WTC11 (cell line): ENCODE results near the gene ETS1. TPM values are rescaled to one million over a fixed set of nuclear protein-coding genes. Genes with fewer than 3 reads are reported as not detected.

Source experiments
- ATAC-seq: fragments of 200-7000 bp; cut with Tn5 transposase; 2 replicates; pipeline ENCODE4 v1.10.0; 2021; ENCODE audit warnings: mild to moderate bottlenecking, moderate library complexity
- CTCF ChIA-PET: fragments of 300-600 bp; sonication (Branson Sonifier 250); formaldehyde crosslinking; loops from one replicate; lab custom pipeline; 2021; ENCODE audit warnings: antibody characterized with exemption; lab: Charles Lee
- POLR2A ChIA-PET: fragments of 350-600 bp; sonication (Branson Sonifier 250); formaldehyde crosslinking; loops from one replicate; lab custom pipeline; 2021; ENCODE audit warnings: antibody characterized with exemption; lab: Charles Lee
- DNase-seq: peaks from one replicate; pipeline ENCODE4 v3.0.0; 2021; ENCODE audit warnings: low spot score
- H3K27ac Mint-ChIP-seq: 2 replicates; pipeline ENCODE4 v1.8.0; 2021; ENCODE audit warnings: mixed read lengths
- H3K27me3 Mint-ChIP-seq: 2 replicates; pipeline ENCODE4 v1.8.0; 2021; ENCODE audit warnings: low read depth, mild to moderate bottlenecking, moderate library complexity, mixed read lengths
- H3K36me3 Mint-ChIP-seq: 2 replicates; pipeline ENCODE4 v1.8.0; 2021; ENCODE audit warnings: mixed read lengths
- H3K4me1 Mint-ChIP-seq: 2 replicates; pipeline ENCODE4 v1.8.0; 2022; ENCODE audit warnings: mixed read lengths
- H3K4me3 Mint-ChIP-seq: 2 replicates; pipeline ENCODE4 v1.8.0; 2021; ENCODE audit warnings: mild to moderate bottlenecking, moderate library complexity, mixed read lengths
- H3K9me3 Mint-ChIP-seq: 2 replicates; pipeline ENCODE4 v1.8.0; 2021; ENCODE audit warnings: mixed read lengths
- ATF3 ChIP-seq: sonication (generic); formaldehyde crosslinking; conservative IDR thresholded peaks from 2 replicates; pipeline ENCODE4 v1.8.1; 2022; ENCODE audit warnings: mild to moderate bottlenecking, missing genetic modification reagents
- CREB1 ChIP-seq: sonication (generic); formaldehyde crosslinking; IDR thresholded peaks from 2 replicates; pipeline ENCODE4 v1.8.0; 2023; ENCODE audit warnings: mild to moderate bottlenecking, missing genetic modification reagents
- FOXK1 ChIP-seq: sonication (generic); formaldehyde crosslinking; IDR thresholded peaks from 2 replicates; pipeline ENCODE4 v1.8.0; 2022; ENCODE audit warnings: mild to moderate bottlenecking, moderate library complexity, missing genetic modification reagents
- GRHL2 ChIP-seq: fragments of 250-450 bp; sonication (Bioruptor Pico); IDR thresholded peaks from 2 replicates; pipeline ENCODE4 v1.8.0; 2022; ENCODE audit warnings: mild to moderate bottlenecking, moderate library complexity; ENCODE audit not compliant: insufficient replicate concordance, severe bottlenecking
- HMGA2 ChIP-seq: fragments of 250-450 bp; sonication (Bioruptor Pico); IDR thresholded peaks from 2 replicates; pipeline ENCODE4 v1.4.0; 2021; ENCODE audit warnings: mild to moderate bottlenecking, moderate library complexity
- HMGXB4 ChIP-seq: sonication (generic); formaldehyde crosslinking; IDR thresholded peaks from 2 replicates; pipeline ENCODE4 v1.8.1; 2023; ENCODE audit warnings: mild to moderate bottlenecking, moderate library complexity, missing genetic modification reagents
- JUN ChIP-seq: sonication (generic); formaldehyde crosslinking; IDR thresholded peaks from 2 replicates; pipeline ENCODE4 v1.8.0; 2023; ENCODE audit warnings: mild to moderate bottlenecking, missing genetic modification reagents
- MYBL2 ChIP-seq: sonication (generic); formaldehyde crosslinking; IDR thresholded peaks from 2 replicates; pipeline ENCODE4 v1.8.1; 2023; ENCODE audit warnings: mild to moderate bottlenecking, moderate library complexity, missing genetic modification reagents
- NFYB ChIP-seq: sonication (generic); formaldehyde crosslinking; conservative IDR thresholded peaks from 2 replicates; pipeline ENCODE4 v1.8.0; 2022; ENCODE audit warnings: low read depth, missing genetic modification reagents
- NR1H2 ChIP-seq: sonication (generic); formaldehyde crosslinking; IDR thresholded peaks from 2 replicates; pipeline ENCODE4 v1.9.0; 2021; ENCODE audit warnings: mild to moderate bottlenecking, moderate library complexity, missing genetic modification reagents
- RORB ChIP-seq: fragments of 250-450 bp; sonication (Bioruptor Pico); IDR thresholded peaks from 2 replicates; pipeline ENCODE4 v1.9.0; 2021; ENCODE audit warnings: mild to moderate bottlenecking
- SMAD3 ChIP-seq: sonication (generic); formaldehyde crosslinking; IDR thresholded peaks from 2 replicates; pipeline ENCODE4 v1.8.0; 2022; ENCODE audit warnings: missing genetic modification reagents, mild to moderate bottlenecking, borderline replicate concordance
- TCF7 ChIP-seq: sonication (generic); formaldehyde crosslinking; IDR thresholded peaks from 2 replicates; pipeline ENCODE4 v1.8.0; 2022; ENCODE audit warnings: mild to moderate bottlenecking, low read depth, missing genetic modification reagents, moderate library complexity
- ZBTB43 ChIP-seq: sonication (generic); formaldehyde crosslinking; IDR thresholded peaks from 2 replicates; pipeline ENCODE4 v1.8.1; 2023; ENCODE audit warnings: mild to moderate bottlenecking, missing genetic modification reagents
- ZMAT4 ChIP-seq: fragments of 250-450 bp; sonication (Bioruptor Pico); IDR thresholded peaks from 2 replicates; pipeline ENCODE4 v1.9.0; 2021; ENCODE audit warnings: mild to moderate bottlenecking
- ZNF219 ChIP-seq: sonication (generic); formaldehyde crosslinking; IDR thresholded peaks from 2 replicates; pipeline ENCODE4 v1.8.0; 2023; ENCODE audit warnings: missing genetic modification reagents, mild to moderate bottlenecking, borderline replicate concordance
- ZNF263 ChIP-seq: sonication (generic); formaldehyde crosslinking; IDR thresholded peaks from 2 replicates; pipeline ENCODE4 v1.8.1; 2022; ENCODE audit warnings: low read depth, mild to moderate bottlenecking, moderate library complexity, missing genetic modification reagents
- ZNF317 ChIP-seq: sonication (generic); formaldehyde crosslinking; IDR thresholded peaks from 2 replicates; pipeline ENCODE4 v1.8.1; 2023; ENCODE audit warnings: low read depth, mild to moderate bottlenecking, moderate library complexity, missing genetic modification reagents, borderline replicate concordance
- ZNF423 ChIP-seq: fragments of 250-450 bp; sonication (Bioruptor Pico); IDR thresholded peaks from 2 replicates; pipeline ENCODE4 v2.1.2; 2022; ENCODE audit warnings: mild to moderate bottlenecking, moderate library complexity
- ZSCAN18 ChIP-seq: fragments of 250-450 bp; sonication (Bioruptor Pico); IDR thresholded peaks from 2 replicates; pipeline ENCODE4 v2.1.2; 2022; ENCODE audit warnings: mild to moderate bottlenecking, moderate library complexity
- total RNA-seq: library from RNA; stranded (reverse); gene quantifications from 3 replicates; pipeline ENCODE4 v1.2.3, GENCODE V29; 2021

Gene ETS1
- total RNA-seq, 1 experiment from 2014 or later = 33.1 TPM

GRCh38 chr11:128453444-128454336 lies 133.7 kb downstream of the ETS1 start:
- Mint-ChIP-seq H3K27me3 (no peaks in the 10 kb centered on the region), H3K9me3 (no peaks in the 10 kb centered on the region), H3K36me3 (peaks cover 5% of the 10 kb centered on the region; the same call in 1 of the 2 replicates), H3K4me1 (no peaks in the 10 kb centered on the region), H3K27ac (peak overlapping the region; percentile 7; the same call in 1 of the 2 replicates), H3K4me3 (no peak overlapping the region)
- TF ChIP-seq ZNF263 (no peak), RORB (no peak), ZSCAN18 (no peak), MYBL2 (CRISPR knock-in tag) (no peak), ATF3 (CRISPR knock-in tag) (no peak)
- DNase-seq (no peak), ATAC-seq (no peak)
- CTCF ChIA-PET = no interaction called here
- POLR2A ChIA-PET = no interaction called here

GRCh38 chr11:128451652-128452470 lies 135.5 kb downstream of the ETS1 start:
- Mint-ChIP-seq H3K4me1 (no peaks in the 10 kb centered on the region), H3K9me3 (no peaks in the 10 kb centered on the region), H3K27me3 (no peaks in the 10 kb centered on the region), H3K4me3 (no peak overlapping the region), H3K27ac (no peak overlapping the region), H3K36me3 (no peaks in the 10 kb centered on the region)
- DNase-seq (no peak), ATAC-seq (peak; percentile 56)
- POLR2A ChIA-PET = no interaction called here
- no peak for TF ChIP-seq JUN (CRISPR knock-in tag)
- no peak for TF ChIP-seq HMGXB4
- TF ChIP-seq HMGA2 (CRISPR knock-in tag) = no peak
- TF ChIP-seq GRHL2 (CRISPR knock-in tag) = no peak
- no peak for TF ChIP-seq ZNF317 (CRISPR knock-in tag)
- TF ChIP-seq ZSCAN18 = no peak
- no peak for TF ChIP-seq CREB1 (CRISPR knock-in tag)
- no peak for TF ChIP-seq ZNF219 (CRISPR knock-in tag)
- TF ChIP-seq RORB = no peak
- no peak for TF ChIP-seq MYBL2 (CRISPR knock-in tag)
- CTCF ChIA-PET = interaction anchor here (0.5 kb wide), 1 partner anchor 180 kb away, joined by 3 read pairs; no protein-coding TSS in a partner anchor

GRCh38 chr11:128450882-128451651 lies 136.3 kb downstream of the ETS1 start:
- no peaks in the 10 kb centered on the region for H3K36me3 Mint-ChIP-seq
- H3K9me3 Mint-ChIP-seq = no peaks in the 10 kb centered on the region
- no peak for ATAC-seq
- H3K4me3 Mint-ChIP-seq = no peak overlapping the region
- no peak for DNase-seq
- POLR2A ChIA-PET = no interaction called here
- CTCF ChIA-PET = no interaction called here
- H3K4me1 Mint-ChIP-seq = no peaks in the 10 kb centered on the region
- H3K27me3 Mint-ChIP-seq = no peaks in the 10 kb centered on the region
- no peak overlapping the region for H3K27ac Mint-ChIP-seq
- TF ChIP-seq ZBTB43 (no peak), ZNF423 (CRISPR knock-in tag) (no peak), FOXK1 (no peak), ZNF219 (CRISPR knock-in tag) (no peak), SMAD3 (CRISPR knock-in tag) (no peak), TCF7 (CRISPR knock-in tag) (no peak), NFYB (CRISPR knock-in tag) (no peak), NR1H2 (CRISPR knock-in tag) (no peak), MYBL2 (CRISPR knock-in tag) (no peak), ZMAT4 (CRISPR knock-in tag) (no peak)
